Activated T-helper 2 cell treated with anti-CD3 and anti-CD28 coated beads, Interferon-gamma antibody, Interleukin-2, Interleukin-4, amounts not matched to agents 10 μg/mL and 5 μg/mL and 100 μg/mL, durations not matched to agents 14 hours and 24 hours and 36 hours (primary cell): Measurements from ENCODE around the gene TBC1D2B. TPM values are rescaled to one million over a fixed set of nuclear protein-coding genes. Genes with fewer than 3 reads are reported as not detected.

Experiments used
- DNase-seq: peaks from one replicate; pipeline ENCODE4 v3.0.0; 2021; ENCODE audit warnings: low spot score
- H3K27ac Mint-ChIP-seq: one replicate; pipeline ENCODE4 v1.8.0; 2021; ENCODE audit warnings: mixed read lengths
- H3K27me3 Mint-ChIP-seq: one replicate; pipeline ENCODE4 v1.8.0; 2021; ENCODE audit warnings: low read depth, mixed read lengths
- H3K36me3 Mint-ChIP-seq: one replicate; pipeline ENCODE4 v1.8.0; 2021; ENCODE audit warnings: low read depth, mixed read lengths
- H3K4me1 Mint-ChIP-seq: one replicate; pipeline ENCODE4 v1.8.0; 2021; ENCODE audit warnings: low read depth, mixed read lengths
- H3K4me3 Mint-ChIP-seq: one replicate; pipeline ENCODE4 v1.8.0; 2021; ENCODE audit warnings: low read depth, mild to moderate bottlenecking, moderate library complexity, mixed read lengths
- H3K9me3 Mint-ChIP-seq: one replicate; pipeline ENCODE4 v1.8.0; 2021; ENCODE audit warnings: mixed read lengths
- intact Hi-C: fragments of 100-400 bp; cut with micrococcal nuclease; formaldehyde crosslinking; loops from one replicate; pipeline ENCODE4 v1.15.1; 2023
- total RNA-seq: library from RNA; stranded (reverse); gene quantifications from 2 replicates; pipeline ENCODE4 v1.2.3, GENCODE V29; 2022

The TBC1D2B gene
- total RNA-seq, 1 donor from 2014 or later, result 55.0 TPM

- Mint-ChIP-seq H3K27me3 (no peaks in the 10 kb centered on the region), H3K4me3 (no peak overlapping the region), H3K9me3 (no peaks in the 10 kb centered on the region), H3K27ac (peak overlapping the region; percentile 81), H3K4me1 (peaks cover 8% of the 10 kb centered on the region), H3K36me3 (peaks cover 10% of the 10 kb centered on the region)
- DNase-seq, result no peak
- intact Hi-C loops, result loop anchor here (5.0 kb wide), 1 partner anchor 37 kb away; no protein-coding TSS in a partner anchor
Observed at GRCh38 chr15:78065284-78065872, 12.1 kb downstream of the TBC1D2B start.

GRCh38 chr15:78064544-78064943, 13.0 kb downstream of the TBC1D2B start:
- peaks cover 16% of the 10 kb centered on the region for H3K4me1 Mint-ChIP-seq
- H3K9me3 Mint-ChIP-seq, result no peaks in the 10 kb centered on the region
- peaks cover 10% of the 10 kb centered on the region for H3K36me3 Mint-ChIP-seq
- H3K4me3 Mint-ChIP-seq, result no peak overlapping the region
- no peaks in the 10 kb centered on the region for H3K27me3 Mint-ChIP-seq
- DNase-seq, result no peak
- H3K27ac Mint-ChIP-seq, result no peak overlapping the region
- intact Hi-C loops, result no loop called here

- H3K36me3 Mint-ChIP-seq, result peaks cover 12% of the 10 kb centered on the region
- no peaks in the 10 kb centered on the region for H3K9me3 Mint-ChIP-seq
- H3K4me1 Mint-ChIP-seq, result peaks cover 21% of the 10 kb centered on the region
- no peaks in the 10 kb centered on the region for H3K27me3 Mint-ChIP-seq
- intact Hi-C loops, result loop anchor here (2.0 kb wide), 1 partner anchor 13 kb away; the partner anchor contains the start of gene TBC1D2B
- H3K4me3 Mint-ChIP-seq, result no peak overlapping the region
- no peak overlapping the region for H3K27ac Mint-ChIP-seq
- DNase-seq, result no peak
Observed at GRCh38 chr15:78063970-78064385, 13.5 kb downstream of the TBC1D2B start.

- H3K9me3 Mint-ChIP-seq, result no peaks in the 10 kb centered on the region
- intact Hi-C loops, result loop anchor here (2.0 kb wide), 1 partner anchor 14 kb away; the partner anchor contains the start of gene TBC1D2B
- no peaks in the 10 kb centered on the region for H3K27me3 Mint-ChIP-seq
- peak overlapping the region; percentile 11 for H3K27ac Mint-ChIP-seq
- peaks cover 14% of the 10 kb centered on the region for H3K36me3 Mint-ChIP-seq
- no peak overlapping the region for H3K4me3 Mint-ChIP-seq
- no peak for DNase-seq
- peaks cover 29% of the 10 kb centered on the region for H3K4me1 Mint-ChIP-seq
Observed at GRCh38 chr15:78063217-78063616, 14.3 kb downstream of the TBC1D2B start.

- Mint-ChIP-seq H3K27ac (peak overlapping the region; percentile 85), H3K27me3 (no peaks in the 10 kb centered on the region), H3K4me1 (peaks cover 33% of the 10 kb centered on the region), H3K36me3 (peaks cover 14% of the 10 kb centered on the region), H3K9me3 (no peaks in the 10 kb centered on the region), H3K4me3 (peak overlapping the region; percentile 51)
- intact Hi-C loops, result loop anchor here (1.0 to 2.0 kb wide), 2 partner anchors 10 to 15 kb away; partner anchors contain the start of gene TBC1D2B
- DNase-seq, result no peak
Observed at GRCh38 chr15:78061963-78062427, 15.5 kb downstream of the TBC1D2B start.

- no peaks in the 10 kb centered on the region for H3K9me3 Mint-ChIP-seq
- H3K27me3 Mint-ChIP-seq, result no peaks in the 10 kb centered on the region
- H3K4me1 Mint-ChIP-seq, result peaks cover 49% of the 10 kb centered on the region
- H3K4me3 Mint-ChIP-seq, result no peak overlapping the region
- peaks cover 13% of the 10 kb centered on the region for H3K36me3 Mint-ChIP-seq
- no peak for DNase-seq
- intact Hi-C loops, result no loop called here
- H3K27ac Mint-ChIP-seq, result peak overlapping the region; percentile 36
Observed at GRCh38 chr15:78060232-78060631, 17.3 kb downstream of the TBC1D2B start.

GRCh38 chr15:78059110-78059839, 18.2 kb downstream of the TBC1D2B start:
- Mint-ChIP-seq H3K36me3 (peaks cover 13% of the 10 kb centered on the region), H3K27me3 (no peaks in the 10 kb centered on the region), H3K4me1 (peaks cover 56% of the 10 kb centered on the region), H3K9me3 (no peaks in the 10 kb centered on the region), H3K27ac (peak overlapping the region; percentile 60), H3K4me3 (no peak overlapping the region)
- intact Hi-C loops, result loop anchor here (10.0 kb wide), 1 partner anchor 376 kb away; the partner anchor contains the start of gene IREB2
- no peak for DNase-seq

- Mint-ChIP-seq H3K9me3 (no peaks in the 10 kb centered on the region), H3K27ac (peak overlapping the region; percentile 18), H3K4me3 (no peak overlapping the region), H3K4me1 (peaks cover 62% of the 10 kb centered on the region), H3K27me3 (no peaks in the 10 kb centered on the region), H3K36me3 (peaks cover 19% of the 10 kb centered on the region)
- DNase-seq, result no peak
- intact Hi-C loops, result loop anchor here (10.0 kb wide), 1 partner anchor 376 kb away; the partner anchor contains the start of gene IREB2
Observed at GRCh38 chr15:78058401-78058935, 19.0 kb downstream of the TBC1D2B start.

GRCh38 chr15:78057803-78058202, 19.7 kb downstream of the TBC1D2B start:
- Mint-ChIP-seq H3K27ac (peak overlapping the region; percentile 18), H3K4me1 (peaks cover 68% of the 10 kb centered on the region), H3K36me3 (peaks cover 25% of the 10 kb centered on the region), H3K9me3 (no peaks in the 10 kb centered on the region), H3K27me3 (no peaks in the 10 kb centered on the region), H3K4me3 (no peak overlapping the region)
- DNase-seq, result no peak
- intact Hi-C loops, result loop anchor here (10.0 kb wide), 1 partner anchor 377 kb away; the partner anchor contains the start of gene IREB2

GRCh38 chr15:78056714-78057269, 20.7 kb downstream of the TBC1D2B start:
- Mint-ChIP-seq H3K27me3 (no peaks in the 10 kb centered on the region), H3K4me3 (no peak overlapping the region), H3K36me3 (peaks cover 35% of the 10 kb centered on the region), H3K4me1 (peaks cover 73% of the 10 kb centered on the region), H3K27ac (peak overlapping the region; percentile 76), H3K9me3 (no peaks in the 10 kb centered on the region)
- intact Hi-C loops, result loop anchor here (10.0 kb wide), 1 partner anchor 378 kb away; the partner anchor contains the start of gene IREB2
- DNase-seq, result no peak

- peaks cover 37% of the 10 kb centered on the region for H3K36me3 Mint-ChIP-seq
- intact Hi-C loops, result loop anchor here (10.0 kb wide), 1 partner anchor 379 kb away; the partner anchor contains the start of gene IREB2
- H3K27me3 Mint-ChIP-seq, result no peaks in the 10 kb centered on the region
- peaks cover 78% of the 10 kb centered on the region for H3K4me1 Mint-ChIP-seq
- peak overlapping the region; percentile 76 for H3K27ac Mint-ChIP-seq
- no peak for DNase-seq
- no peaks in the 10 kb centered on the region for H3K9me3 Mint-ChIP-seq
- H3K4me3 Mint-ChIP-seq, result peak overlapping the region; percentile 15
Observed at GRCh38 chr15:78055919-78056713, 21.4 kb downstream of the TBC1D2B start.

- no peak for DNase-seq
- Mint-ChIP-seq H3K36me3 (peaks cover 40% of the 10 kb centered on the region), H3K27ac (peak overlapping the region; percentile 5), H3K4me1 (peaks cover 85% of the 10 kb centered on the region), H3K27me3 (no peaks in the 10 kb centered on the region), H3K4me3 (no peak overlapping the region), H3K9me3 (no peaks in the 10 kb centered on the region)
- intact Hi-C loops, result loop anchor here (10.0 kb wide), 1 partner anchor 380 kb away; the partner anchor contains the start of gene IREB2
Observed at GRCh38 chr15:78054966-78055365, 22.5 kb downstream of the TBC1D2B start.
